Putamen (tissue), 1 donor: ENCODE measurements around the gene GSN.
"Not testable (repeated sequence)": the region's sequence is repeated elsewhere in the genome, so short reads cannot be mapped to it uniquely, and the experiment has no call there.

ENCODE experiments used
- DNase-seq: peaks from one replicate; pipeline ENCODE4 v3.0.0-alpha.2; 2016; ENCODE audit warnings: low spot score

The GSN gene

GRCh38 chr9:121288673-121289025, 20.7 kb downstream of the GSN start:
- DNase-seq = no peak

GRCh38 chr9:121289026-121289771, 21.2 kb downstream of the GSN start:
- peak; percentile 90 for DNase-seq

- no peak for DNase-seq
These were observed 21.9 kb downstream of the GSN start for GRCh38 chr9:121289772-121290370.

- not testable (repeated sequence) for DNase-seq
These were observed 23.6 kb downstream of the GSN start for GRCh38 chr9:121291536-121291935.

GRCh38 chr9:121292051-121292450, 24.1 kb downstream of the GSN start:
- DNase-seq = no peak

- peak; percentile 80 for DNase-seq
These were observed 24.9 kb downstream of the GSN start for GRCh38 chr9:121292801-121293241.

GRCh38 chr9:121294151-121294743, 26.3 kb downstream of the GSN start:
- DNase-seq = no peak

GRCh38 chr9:121294866-121295661, 27.1 kb downstream of the GSN start:
- DNase-seq = peak; percentile 67

GRCh38 chr9:121295662-121296191, 27.8 kb downstream of the GSN start:
- DNase-seq = no peak

- no peak for DNase-seq
These were observed 28.5 kb downstream of the GSN start for GRCh38 chr9:121296213-121297127.

GRCh38 chr9:121297389-121297788, 29.4 kb downstream of the GSN start:
- DNase-seq = no peak

GRCh38 chr9:121298016-121298538, 30.1 kb downstream of the GSN start:
- DNase-seq = no peak

- no peak for DNase-seq
These were observed 30.9 kb downstream of the GSN start for GRCh38 chr9:121298689-121299466.

GRCh38 chr9:121299467-121300282, 31.7 kb downstream of the GSN start:
- DNase-seq = peak; percentile 63

GRCh38 chr9:121300283-121301119, 32.5 kb downstream of the GSN start:
- no peak for DNase-seq

- DNase-seq = no peak
These were observed 33.9 kb downstream of the GSN start for GRCh38 chr9:121301881-121302286.

- DNase-seq = no peak
These were observed 34.4 kb downstream of the GSN start for GRCh38 chr9:121302341-121302740.

- DNase-seq = no peak
These were observed 34.8 kb downstream of the GSN start for GRCh38 chr9:121302786-121303185.
